Smooth muscle cell (in vitro differentiated cells): ENCODE measurements around the gene MARVELD2. TPM values are rescaled to one million over a fixed set of nuclear protein-coding genes. Genes with fewer than 3 reads are reported as not detected.
A peak's percentile ranks its signal among the peaks of the same experiment; 100 is the strongest.

ENCODE experiments used
- DNase-seq: peaks from one replicate; lab custom pipeline; 2025; ENCODE audit not compliant: unreplicated experiment; lab: John Stamatoyannopoulos, UW
- H2AFZ ChIP-seq: fragments of 200-600 bp; sonication (generic); 2 replicates; pipeline ENCODE4 v1.6.0; 2016; ENCODE audit warnings: antibody characterized with exemption, low read depth, mild to moderate bottlenecking
- H3F3A ChIP-seq: fragments of 200-600 bp; sonication (generic); 2 replicates; pipeline ENCODE4 v1.6.0; 2017; ENCODE audit warnings: antibody characterized with exemption, low read depth
- H3K27ac ChIP-seq: fragments of 200-600 bp; sonication (generic); 2 replicates; pipeline ENCODE4 v1.5.1; 2016; ENCODE audit warnings: low read depth, mild to moderate bottlenecking
- H3K27me3 ChIP-seq: fragments of 200-600 bp; sonication (generic); 2 replicates; pipeline ENCODE4 v1.6.1; 2016; ENCODE audit warnings: low read depth, mild to moderate bottlenecking
- H3K36me3 ChIP-seq: fragments of 200-600 bp; sonication (generic); 2 replicates; pipeline ENCODE4 v1.5.1; 2016; ENCODE audit warnings: low read depth
- H3K4me1 ChIP-seq: fragments of 200-600 bp; sonication (generic); 2 replicates; pipeline ENCODE4 v1.5.1; 2016; ENCODE audit warnings: low read depth
- H3K4me2 ChIP-seq: fragments of 200-600 bp; sonication (generic); 2 replicates; pipeline ENCODE4 v1.6.0; 2016; ENCODE audit warnings: mild to moderate bottlenecking
- H3K4me3 ChIP-seq: fragments of 200-600 bp; sonication (generic); 2 replicates; pipeline ENCODE4 v1.5.1; 2016; ENCODE audit warnings: mild to moderate bottlenecking
- H3K79me2 ChIP-seq: fragments of 200-600 bp; sonication (generic); 2 replicates; pipeline ENCODE4 v1.6.0; 2016; ENCODE audit warnings: low read depth, mild to moderate bottlenecking
- H3K9ac ChIP-seq: fragments of 200-600 bp; sonication (generic); 2 replicates; pipeline ENCODE4 v1.6.0; 2016; ENCODE audit warnings: low read depth
- H3K9me3 ChIP-seq: fragments of 200-600 bp; sonication (generic); replicated peaks from 2 replicates; pipeline ENCODE4 v1.5.1; 2016; ENCODE audit warnings: low read depth
- H4K20me1 ChIP-seq: fragments of 200-600 bp; sonication (generic); 2 replicates; pipeline ENCODE4 v1.6.0; 2016; ENCODE audit warnings: low read depth
- WGBS: methylation state at CpG from one replicate; pipeline ENCODE4 v1.1.7; 2016; ENCODE audit warnings: low lambda C conversion rate; 5-methylcytosine and 5-hydroxymethylcytosine counted together
- polyA plus RNA-seq: library from polyadenylated mRNA; unstranded; fragments of >200 nt; fragmentation: Nextera tagmentation; extraction: Ambion mirVana; gene quantifications from 2 replicates; pipeline ENCODE4 v1.2.1, GENCODE V29; 2016
- total RNA-seq: library from RNA; depleted of rRNA; stranded (reverse); fragments of >200 nt; gene quantifications from 2 replicates; pipeline ENCODE4 v1.2.3, GENCODE V29; 2014
- TF ChIP-seq, protein P1 (sequence below): fragments of 200-600 bp; sonication (generic); IDR thresholded peaks from 2 replicates; pipeline ENCODE4 v1.5.1; 2017; ENCODE audit warnings: borderline replicate concordance, mild to moderate bottlenecking, antibody characterized with exemption; ENCODE audit not compliant: insufficient read depth, poor library complexity, severe bottlenecking

The MARVELD2 gene
- total and polyA plus RNA-seq, 2 experiments from 2014 or later = 1.4 to 8.3 TPM

DNA sequence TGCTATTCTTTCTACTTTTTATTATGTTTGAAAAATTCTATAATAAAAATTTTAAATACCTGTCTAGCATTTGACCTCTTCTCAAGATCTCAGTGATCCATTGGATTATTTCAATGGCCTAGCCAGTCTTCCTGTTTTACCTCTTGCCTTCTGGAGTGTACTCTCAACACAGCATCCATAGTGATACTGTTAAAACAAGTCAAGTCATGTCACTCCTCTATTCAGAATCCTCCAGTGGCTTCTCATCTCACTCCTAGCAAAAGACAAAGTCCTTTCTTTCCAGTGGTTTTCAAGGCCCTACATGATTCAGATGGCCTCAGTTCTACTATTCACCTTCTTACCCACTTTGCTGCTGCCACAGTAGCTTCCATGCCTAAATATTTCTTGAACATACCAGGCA lies 1.8 kb downstream of the MARVELD2 start:
- DNase-seq = no peak
- TF ChIP-seq, protein P1, sequence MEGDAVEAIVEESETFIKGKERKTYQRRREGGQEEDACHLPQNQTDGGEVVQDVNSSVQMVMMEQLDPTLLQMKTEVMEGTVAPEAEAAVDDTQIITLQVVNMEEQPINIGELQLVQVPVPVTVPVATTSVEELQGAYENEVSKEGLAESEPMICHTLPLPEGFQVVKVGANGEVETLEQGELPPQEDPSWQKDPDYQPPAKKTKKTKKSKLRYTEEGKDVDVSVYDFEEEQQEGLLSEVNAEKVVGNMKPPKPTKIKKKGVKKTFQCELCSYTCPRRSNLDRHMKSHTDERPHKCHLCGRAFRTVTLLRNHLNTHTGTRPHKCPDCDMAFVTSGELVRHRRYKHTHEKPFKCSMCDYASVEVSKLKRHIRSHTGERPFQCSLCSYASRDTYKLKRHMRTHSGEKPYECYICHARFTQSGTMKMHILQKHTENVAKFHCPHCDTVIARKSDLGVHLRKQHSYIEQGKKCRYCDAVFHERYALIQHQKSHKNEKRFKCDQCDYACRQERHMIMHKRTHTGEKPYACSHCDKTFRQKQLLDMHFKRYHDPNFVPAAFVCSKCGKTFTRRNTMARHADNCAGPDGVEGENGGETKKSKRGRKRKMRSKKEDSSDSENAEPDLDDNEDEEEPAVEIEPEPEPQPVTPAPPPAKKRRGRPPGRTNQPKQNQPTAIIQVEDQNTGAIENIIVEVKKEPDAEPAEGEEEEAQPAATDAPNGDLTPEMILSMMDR = no peak
- H3K27ac ChIP-seq = no peak overlapping the region
- H3K4me1 ChIP-seq = peaks cover 8% of the 10 kb centered on the region
- H3F3A ChIP-seq = peaks cover 5% of the 10 kb centered on the region
- no peak overlapping the region for H2AFZ ChIP-seq
- H3K27me3 ChIP-seq = peaks cover 23% of the 10 kb centered on the region
- no peak overlapping the region for H3K4me2 ChIP-seq
- H3K9me3 ChIP-seq = no peaks in the 10 kb centered on the region
- no peaks in the 10 kb centered on the region for H3K79me2 ChIP-seq
- H3K36me3 ChIP-seq = no peaks in the 10 kb centered on the region
- no peaks in the 10 kb centered on the region for H4K20me1 ChIP-seq
- no peak overlapping the region for H3K9ac ChIP-seq
- peak overlapping the region; percentile 63 for H3K4me3 ChIP-seq

DNA sequence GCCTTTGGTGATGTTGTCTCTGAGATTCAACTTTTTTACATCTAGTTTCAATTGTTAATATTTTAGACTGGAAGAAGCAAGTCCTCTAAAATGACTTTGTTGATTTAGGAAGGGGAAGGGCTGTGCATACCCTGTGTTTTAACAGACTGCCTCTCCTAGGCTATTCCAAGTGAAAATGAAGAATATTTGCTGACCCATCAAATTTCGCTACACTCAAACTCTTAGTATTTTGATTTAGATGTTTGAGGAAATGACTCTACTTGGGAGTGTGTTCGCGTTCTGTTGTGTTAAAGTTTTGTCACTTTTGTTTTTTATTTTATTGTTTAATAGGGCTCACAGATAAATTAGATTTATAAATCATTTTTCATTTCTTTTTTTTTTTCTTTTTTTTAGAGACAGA lies 3.6 kb downstream of the MARVELD2 start:
- peaks cover 5% of the 10 kb centered on the region for H3F3A ChIP-seq
- TF ChIP-seq, protein P1 = no peak
- H2AFZ ChIP-seq = no peak overlapping the region
- no peaks in the 10 kb centered on the region for H3K36me3 ChIP-seq
- H3K27me3 ChIP-seq = peaks cover 23% of the 10 kb centered on the region
- no peak overlapping the region for H3K9ac ChIP-seq
- H3K9me3 ChIP-seq = no peaks in the 10 kb centered on the region
- no peaks in the 10 kb centered on the region for H4K20me1 ChIP-seq
- H3K79me2 ChIP-seq = no peaks in the 10 kb centered on the region
- no peak for DNase-seq
- no peak overlapping the region for H3K27ac ChIP-seq
- no peak overlapping the region for H3K4me3 ChIP-seq
- peaks cover 8% of the 10 kb centered on the region for H3K4me1 ChIP-seq
- no peak overlapping the region for H3K4me2 ChIP-seq
- 96% methylated on average over 3 of the region's 3 CpGs for WGBS

DNA sequence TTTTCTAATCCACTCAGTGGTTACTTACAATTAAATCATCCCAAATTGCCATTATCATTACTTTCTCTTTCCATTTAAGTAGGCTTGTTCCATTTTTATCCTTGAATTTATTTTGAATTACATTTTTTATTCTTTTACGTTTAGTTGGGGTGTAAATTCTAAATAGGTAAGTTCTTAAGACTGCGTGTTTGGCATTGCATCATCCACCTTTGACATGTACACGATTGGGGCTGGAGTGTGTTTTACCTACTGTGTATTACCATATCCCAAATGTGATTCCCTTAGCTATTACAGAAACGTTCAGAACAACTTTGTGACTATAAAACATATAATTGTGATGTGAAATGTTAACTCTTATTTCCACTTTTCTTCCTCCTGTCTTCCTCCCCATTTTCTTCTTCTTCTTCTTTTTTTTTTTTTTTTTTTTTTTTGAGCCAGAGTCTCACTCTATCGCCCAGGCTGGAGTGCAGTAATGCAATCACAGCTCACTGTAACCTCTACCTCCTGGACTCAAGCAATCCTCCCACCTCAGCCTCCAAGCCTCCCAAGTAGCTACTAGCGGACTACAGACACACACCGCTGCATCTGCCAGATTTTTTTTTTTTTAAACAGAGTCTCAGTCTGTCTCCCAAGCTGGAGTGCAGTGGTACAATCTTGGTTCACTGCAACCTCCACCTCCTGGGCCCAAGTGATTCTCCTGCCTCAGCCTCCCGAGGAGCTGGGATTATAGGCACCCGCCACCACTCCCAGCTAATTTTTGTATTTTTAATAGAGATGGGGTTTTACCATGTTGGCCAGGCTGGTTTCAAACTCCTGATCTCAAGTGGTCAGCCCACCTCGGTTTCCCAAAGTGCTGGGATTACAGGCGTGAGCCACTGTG lies 16.7 kb downstream of the MARVELD2 start:
- Histone ChIP-seq H4K20me1 (no peaks in the 10 kb centered on the region), H3K4me2 (no peak overlapping the region), H3K36me3 (no peaks in the 10 kb centered on the region), H3K4me1 (no peaks in the 10 kb centered on the region), H2AFZ (no peak overlapping the region), H3K27me3 (no peaks in the 10 kb centered on the region), H3F3A (no peaks in the 10 kb centered on the region), H3K79me2 (no peaks in the 10 kb centered on the region), H3K9me3 (no peaks in the 10 kb centered on the region), H3K27ac (no peak overlapping the region), H3K4me3 (no peak overlapping the region), H3K9ac (no peak overlapping the region)
- DNase-seq = no peak
- TF ChIP-seq, protein P1 = no peak
- 93% methylated on average over 10 of the region's 11 CpGs for WGBS
